ENCODE data around the gene PTPRR. TPM values are rescaled to one million over a fixed set of nuclear protein-coding genes. Genes with fewer than 3 reads are reported as not detected.
A peak's percentile ranks its signal among the peaks of the same experiment; 100 is the strongest.

PTPRR gene
- total and polyA plus RNA-seq, 2 donors: 0.73 to 2.7 TPM

- no peak for DNase-seq (ENCODE audit: extremely low spot score)
- no peaks in the 10 kb centered on the region for H3K36me3 ChIP-seq (ENCODE audit: insufficient read depth)
These were observed 134.6 kb downstream of the PTPRR start for GRCh38 chr12:70785896-70786295.

GRCh38 chr12:70784042-70784668 is 136.4 kb downstream of the PTPRR start:
- no peaks in the 10 kb centered on the region for H3K4me1 ChIP-seq (ENCODE audit: insufficient read depth)
- DNase-seq (ENCODE audit: extremely low spot score): no peak
- 90% methylated on average over 21 of the region's 21 CpGs for WGBS
- H3K4me3 ChIP-seq (ENCODE audit: low read depth, low read length): no peak overlapping the region
- no peak overlapping the region for H3K27ac ChIP-seq (ENCODE audit: low read depth)
- H3K36me3 ChIP-seq (ENCODE audit: insufficient read depth): no peaks in the 10 kb centered on the region

More at GRCh38 chr12:70785896-70786295, 134.6 kb downstream of the PTPRR start:
- H3K27ac ChIP-seq (ENCODE audit: low read depth): no peak overlapping the region
- no peak overlapping the region for H3K4me3 ChIP-seq (ENCODE audit: low read depth, low read length)
- 64% methylated on average over 2 of the region's 2 CpGs for WGBS
- no peaks in the 10 kb centered on the region for H3K4me1 ChIP-seq (ENCODE audit: insufficient read depth)

- H3K4me1 ChIP-seq (ENCODE audit: insufficient read depth): no peaks in the 10 kb centered on the region
- H3K27ac ChIP-seq (ENCODE audit: low read depth): no peak overlapping the region
- H3K36me3 ChIP-seq (ENCODE audit: insufficient read depth): no peaks in the 10 kb centered on the region
- 84% methylated on average over 2 of the region's 2 CpGs for WGBS
- H3K4me3 ChIP-seq (ENCODE audit: low read depth, low read length): no peak overlapping the region
- no peak for DNase-seq (ENCODE audit: extremely low spot score)
These were observed 137.1 kb downstream of the PTPRR start for GRCh38 chr12:70783455-70783854.

GRCh38 chr12:70779250-70779649 is 141.3 kb downstream of the PTPRR start:
- DNase-seq (ENCODE audit: extremely low spot score): no peak
- Histone ChIP-seq H3K36me3 (ENCODE audit: insufficient read depth) (no peaks in the 10 kb centered on the region), H3K27ac (ENCODE audit: low read depth) (no peak overlapping the region), H3K4me1 (ENCODE audit: insufficient read depth) (no peaks in the 10 kb centered on the region), H3K4me3 (ENCODE audit: low read depth, low read length) (no peak overlapping the region)
- WGBS: 85% methylated on average over 2 of the region's 2 CpGs

DNA sequence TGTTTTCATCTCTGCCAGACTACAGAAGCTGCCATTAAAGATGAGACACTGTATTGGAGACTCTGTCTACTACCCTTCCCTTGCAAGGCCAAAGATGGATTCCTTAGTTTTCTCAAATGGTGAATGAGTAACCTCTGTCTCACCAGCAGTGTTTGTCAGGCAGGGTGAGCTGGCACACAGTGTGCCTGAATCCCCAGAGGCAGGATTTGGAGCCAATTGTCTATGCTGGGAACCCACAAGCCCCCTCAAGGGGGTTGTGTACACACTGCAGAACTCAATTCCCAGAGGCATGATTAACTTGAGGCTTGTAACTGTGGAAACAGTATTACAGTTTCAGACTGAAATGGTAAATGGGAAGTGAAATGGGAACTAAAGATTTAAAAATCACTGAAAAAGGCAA is 146.5 kb downstream of the PTPRR start:
- DNase-seq (ENCODE audit: extremely low spot score): no peak
- Histone ChIP-seq H3K4me1 (ENCODE audit: insufficient read depth) (no peaks in the 10 kb centered on the region), H3K27ac (ENCODE audit: low read depth) (no peak overlapping the region), H3K4me3 (ENCODE audit: low read depth, low read length) (no peak overlapping the region), H3K36me3 (ENCODE audit: insufficient read depth) (no peaks in the 10 kb centered on the region)

GRCh38 chr12:70772836-70773235 is 147.7 kb downstream of the PTPRR start:
- H3K27ac ChIP-seq (ENCODE audit: low read depth): no peak overlapping the region
- WGBS: 24% methylated on average over 1 of the region's 1 CpG

DNA sequence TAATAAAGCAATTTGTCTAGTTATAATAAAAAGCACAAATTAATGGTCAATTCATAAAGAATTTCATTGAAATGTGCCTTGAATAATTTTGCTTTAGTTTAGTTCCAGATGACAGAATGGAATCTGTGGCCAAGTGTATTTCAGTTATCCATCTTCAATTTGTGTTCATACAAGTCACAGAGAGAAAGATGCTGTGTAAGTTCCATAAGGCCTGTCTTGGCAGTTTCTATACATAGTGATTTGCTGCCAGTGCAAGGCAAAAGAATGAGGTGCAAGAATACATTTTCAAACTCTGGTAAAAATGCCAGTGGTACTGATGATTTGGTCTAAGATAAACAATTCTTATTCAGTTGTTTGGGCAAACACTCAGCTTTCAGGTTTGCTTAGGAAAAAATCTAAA is 149.0 kb downstream of the PTPRR start:
- Histone ChIP-seq H3K4me3 (ENCODE audit: low read depth, low read length) (no peak overlapping the region), H3K4me1 (ENCODE audit: insufficient read depth) (no peaks in the 10 kb centered on the region), H3K36me3 (ENCODE audit: insufficient read depth) (no peaks in the 10 kb centered on the region), H3K27ac (ENCODE audit: low read depth) (no peak overlapping the region)
- DNase-seq (ENCODE audit: extremely low spot score): no peak

More at GRCh38 chr12:70772836-70773235, 147.7 kb downstream of the PTPRR start:
- Histone ChIP-seq H3K4me1 (ENCODE audit: insufficient read depth) (no peaks in the 10 kb centered on the region), H3K36me3 (ENCODE audit: insufficient read depth) (no peaks in the 10 kb centered on the region), H3K4me3 (ENCODE audit: low read depth, low read length) (no peak overlapping the region)
- no peak for DNase-seq (ENCODE audit: extremely low spot score)

GRCh38 chr12:70763666-70764065 is 156.9 kb downstream of the PTPRR start:
- H3K4me3 ChIP-seq (ENCODE audit: low read depth, low read length): no peak overlapping the region
- no peaks in the 10 kb centered on the region for H3K4me1 ChIP-seq (ENCODE audit: insufficient read depth)
- 80% methylated on average over 2 of the region's 2 CpGs for WGBS
- no peaks in the 10 kb centered on the region for H3K36me3 ChIP-seq (ENCODE audit: insufficient read depth)
- H3K27ac ChIP-seq (ENCODE audit: low read depth): no peak overlapping the region
- DNase-seq (ENCODE audit: extremely low spot score): no peak

- Histone ChIP-seq H3K4me1 (ENCODE audit: insufficient read depth) (no peaks in the 10 kb centered on the region), H3K27ac (ENCODE audit: low read depth) (no peak overlapping the region), H3K36me3 (ENCODE audit: insufficient read depth) (no peaks in the 10 kb centered on the region), H3K4me3 (ENCODE audit: low read depth, low read length) (no peak overlapping the region)
- no peak for DNase-seq (ENCODE audit: extremely low spot score)
- 75% methylated on average over 2 of the region's 2 CpGs for WGBS
These were observed 158.5 kb downstream of the PTPRR start for GRCh38 chr12:70762000-70762399.

DNA sequence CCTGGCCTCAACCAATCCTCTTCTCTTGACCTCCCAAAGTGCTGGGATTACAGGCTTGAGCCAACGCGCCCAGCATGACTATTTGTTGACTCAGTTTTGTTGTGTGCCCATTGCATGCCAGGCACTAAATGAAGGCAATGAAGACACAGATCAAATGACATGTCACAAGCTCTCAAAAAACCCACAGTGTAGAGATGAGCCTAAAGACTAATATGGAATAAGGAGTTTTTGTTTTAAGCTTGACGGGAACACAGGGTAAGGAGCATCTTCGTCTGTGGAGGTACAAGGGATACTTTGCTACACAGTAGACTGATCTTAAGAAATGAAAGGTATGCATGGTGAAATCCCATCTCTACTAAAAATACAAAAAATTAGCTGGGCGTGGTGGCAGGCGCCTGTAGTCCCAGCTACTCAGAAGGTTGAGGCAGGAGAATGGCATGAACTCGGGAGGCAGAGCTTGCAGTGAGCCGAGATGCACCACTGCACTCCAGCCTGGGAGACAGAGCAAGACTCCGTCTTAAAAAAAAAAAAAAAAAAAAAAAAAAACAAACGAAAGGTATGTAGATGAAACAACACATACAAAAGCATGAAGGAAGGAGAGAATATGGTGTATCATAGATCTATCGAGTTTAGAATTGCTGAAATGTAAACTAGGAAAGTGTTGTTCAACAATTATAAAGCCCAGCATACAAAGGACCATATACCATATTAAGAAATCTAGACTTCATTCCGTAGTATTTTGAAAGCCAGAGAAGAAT is 161.2 kb downstream of the PTPRR start:
- WGBS: 90% methylated on average over 12 of the region's 12 CpGs
- peak overlapping the region; percentile 23 for H3K27ac ChIP-seq (ENCODE audit: low read depth)
- H3K4me3 ChIP-seq (ENCODE audit: low read depth, low read length): no peak overlapping the region
- DNase-seq (ENCODE audit: extremely low spot score): no peak
- no peaks in the 10 kb centered on the region for H3K4me1 ChIP-seq (ENCODE audit: insufficient read depth)
- no peaks in the 10 kb centered on the region for H3K36me3 ChIP-seq (ENCODE audit: insufficient read depth)

GRCh38 chr12:70758494-70758845 is 162.1 kb downstream of the PTPRR start:
- no peaks in the 10 kb centered on the region for H3K4me1 ChIP-seq (ENCODE audit: insufficient read depth)
- H3K36me3 ChIP-seq (ENCODE audit: insufficient read depth): no peaks in the 10 kb centered on the region
- no peak overlapping the region for H3K4me3 ChIP-seq (ENCODE audit: low read depth, low read length)
- H3K27ac ChIP-seq (ENCODE audit: low read depth): no peak overlapping the region
- no peak for DNase-seq (ENCODE audit: extremely low spot score)
- WGBS: 75% methylated on average over 5 of the region's 5 CpGs

DNA sequence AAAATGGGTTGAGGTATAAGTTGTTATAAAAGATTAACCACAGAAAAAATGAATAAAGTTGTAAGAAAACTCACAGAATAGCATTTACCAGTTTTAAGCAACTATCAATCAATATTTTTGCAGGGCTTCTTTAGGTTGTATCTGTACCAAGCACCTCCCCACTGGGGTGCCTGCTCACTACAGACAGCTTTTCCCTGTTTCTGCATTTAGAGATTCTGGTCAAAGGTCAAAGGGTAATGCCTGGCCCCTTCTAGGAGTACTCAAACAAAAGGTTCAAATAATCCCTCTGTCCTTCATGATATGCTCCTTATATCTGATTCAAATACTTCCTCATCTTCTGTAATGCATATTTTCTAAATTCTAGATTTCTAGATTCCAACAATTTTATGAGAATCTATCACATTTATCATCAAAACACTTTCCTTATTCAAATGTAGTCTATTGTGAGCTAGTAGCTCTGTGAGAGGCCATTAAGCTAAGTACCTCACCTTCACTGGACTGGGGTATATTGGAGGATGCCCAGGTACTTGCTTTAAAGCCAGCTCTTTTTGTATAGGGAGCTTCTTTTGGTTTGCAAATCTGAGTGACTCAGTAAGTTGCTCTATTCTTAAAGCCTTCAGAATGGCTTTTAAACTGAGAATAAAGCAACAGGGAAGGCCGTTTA is 162.6 kb downstream of the PTPRR start:
- Histone ChIP-seq H3K27ac (ENCODE audit: low read depth) (no peak overlapping the region), H3K4me3 (ENCODE audit: low read depth, low read length) (no peak overlapping the region), H3K4me1 (ENCODE audit: insufficient read depth) (no peaks in the 10 kb centered on the region), H3K36me3 (ENCODE audit: insufficient read depth) (no peaks in the 10 kb centered on the region)
- DNase-seq (ENCODE audit: extremely low spot score): no peak
- 52% methylated on average over 1 of the region's 1 CpG for WGBS

- no peak for DNase-seq (ENCODE audit: extremely low spot score)
- H3K36me3 ChIP-seq (ENCODE audit: insufficient read depth): no peaks in the 10 kb centered on the region
- no peak overlapping the region for H3K4me3 ChIP-seq (ENCODE audit: low read depth, low read length)
- H3K27ac ChIP-seq (ENCODE audit: low read depth): no peak overlapping the region
- H3K4me1 ChIP-seq (ENCODE audit: insufficient read depth): no peaks in the 10 kb centered on the region
- WGBS: 56% methylated on average over 2 of the region's 2 CpGs
These were observed 163.7 kb downstream of the PTPRR start for GRCh38 chr12:70756791-70757190.

GRCh38 chr12:70756118-70756517 is 164.4 kb downstream of the PTPRR start:
- Histone ChIP-seq H3K27ac (ENCODE audit: low read depth) (no peak overlapping the region), H3K36me3 (ENCODE audit: insufficient read depth) (no peaks in the 10 kb centered on the region), H3K4me1 (ENCODE audit: insufficient read depth) (no peaks in the 10 kb centered on the region), H3K4me3 (ENCODE audit: low read depth, low read length) (no peak overlapping the region)
- 30% methylated on average over 2 of the region's 2 CpGs for WGBS
- peak; percentile 48 for DNase-seq (ENCODE audit: extremely low spot score)

Data from urinary bladder (tissue), 4 donors.